GM12878 (cell line): ENCODE results near the gene PBLD. TPM values are rescaled to one million over a fixed set of nuclear protein-coding genes. Genes with fewer than 3 reads are reported as not detected.
A peak's percentile ranks its signal among the peaks of the same experiment; 100 is the strongest.

Experiments
- ATAC-seq: fragments of 200-7000 bp; cut with Tn5 transposase; 3 replicates; pipeline ENCODE4 v1.9.1; 2020; ENCODE audit warnings: mild to moderate bottlenecking, moderate library complexity
- BruUV-seq: library from RNA; stranded (reverse); fragments of 400-500 nt; replicated peaks from 2 replicates; lab custom pipeline; 2021; lab: Mats Ljungman, UMichigan
- CTCF ChIA-PET: fragments of 300-600 bp; sonication (Branson Sonifier 250); formaldehyde crosslinking; extraction: SDS; loops from one replicate; lab custom pipeline; 2021; ENCODE audit warnings: inconsistent platforms; lab: Yijun Ruan, JAX
- POLR2A ChIA-PET: fragments of 350-600 bp; formaldehyde crosslinking; extraction: SDS; loops from one replicate; lab custom pipeline; 2021; ENCODE audit warnings: inconsistent platforms; lab: Charles Lee
- RAD21 ChIA-PET: fragments of 300-600 bp; sonication (Branson Sonifier 250); formaldehyde crosslinking; loops from one replicate; lab custom pipeline; 2023; ENCODE audit warnings: antibody characterized with exemption; ENCODE audit not compliant: unreplicated experiment; lab: Charles Lee
- SMC1A ChIA-PET: fragments of 300-600 bp; sonication (Branson Sonifier 250); formaldehyde crosslinking; loops from one replicate; lab custom pipeline; 2023; ENCODE audit not compliant: unreplicated experiment, uncharacterized antibody; lab: Charles Lee
- DNase-seq: peaks from one replicate; pipeline ENCODE4 v3.0.0-alpha.2; 2011; ENCODE audit warnings: low read depth, low spot score
- FAIRE-seq: peaks from 3 replicates; lab custom pipeline; 2011; peaks lifted over from hg19 to GRCh38; lab: Jason Lieb, UNC
- H2AFZ ChIP-seq: 2 replicates; pipeline ENCODE4 v1.6.0; 2011; ENCODE audit warnings: low read depth, low read length, control low read depth; ENCODE audit not compliant: control insufficient read depth
- H3K27ac ChIP-seq: 2 replicates; pipeline ENCODE4 v1.5.1; 2011; ENCODE audit warnings: control low read depth; ENCODE audit not compliant: control insufficient read depth, insufficient read depth
- H3K27me3 ChIP-seq, 2 experiments: replicated peaks in 1 of 2; 2 replicates each; pipeline versions ENCODE4 v1.6.0 to v1.6.1; 2011; ENCODE audit warnings: low read length in 1 of 2; ENCODE audit not compliant: control insufficient read depth in 2 of 2, insufficient read depth in 2 of 2
- H3K36me3 ChIP-seq, 2 experiments: 2 replicates each; pipeline ENCODE4 v1.5.1; 2011; ENCODE audit warnings: low read length in 1 of 2; ENCODE audit not compliant: control insufficient read depth in 2 of 2, insufficient read depth in 2 of 2
- H3K4me1 ChIP-seq: 2 replicates; pipeline ENCODE4 v1.6.1; 2011; ENCODE audit warnings: mild to moderate bottlenecking, low read length, moderate library complexity, mixed read lengths; ENCODE audit not compliant: control insufficient read depth, insufficient read depth
- H3K4me2 ChIP-seq: 2 replicates; pipeline ENCODE4 v1.6.0; 2011; ENCODE audit warnings: control low read depth; ENCODE audit not compliant: control insufficient read depth, insufficient read depth
- H3K4me3 ChIP-seq: fragments of 200-600 bp; sonication (generic); 2 replicates; pipeline ENCODE4 v1.5.1; 2016
- H3K79me2 ChIP-seq: 2 replicates; pipeline ENCODE4 v1.6.0; 2011; ENCODE audit warnings: low read length; ENCODE audit not compliant: control insufficient read depth, insufficient read depth
- H3K9ac ChIP-seq: 2 replicates; pipeline ENCODE4 v1.8.0; 2011; ENCODE audit warnings: low read length, control low read depth, mixed read lengths; ENCODE audit not compliant: control insufficient read depth, insufficient read depth
- H3K9me3 ChIP-seq: replicated peaks from 3 replicates; pipeline ENCODE4 v1.5.1; 2011; ENCODE audit warnings: mild to moderate bottlenecking, low read length; ENCODE audit not compliant: control insufficient read depth, insufficient read depth
- H4K20me1 ChIP-seq: 2 replicates; pipeline ENCODE4 v1.6.0; 2011; ENCODE audit not compliant: control insufficient read depth, insufficient read depth
- EED ChIP-seq: sonication (generic); IDR thresholded peaks from 2 replicates; pipeline ENCODE4 v1.6.1; 2016; ENCODE audit warnings: antibody characterized with exemption, low read depth
- EZH2 ChIP-seq: IDR thresholded peaks from 2 replicates; pipeline ENCODE4 v1.6.1; 2012; ENCODE audit warnings: low read depth, mild to moderate bottlenecking, control low read depth, inconsistent platforms, low read length, borderline replicate concordance; ENCODE audit not compliant: control insufficient read depth
- MXI1 ChIP-seq: fragments of 150-350 bp; IDR thresholded peaks from 2 replicates; pipeline ENCODE4 v1.6.1; 2011; ENCODE audit warnings: low read depth, mild to moderate bottlenecking, inconsistent platforms, low read length, improper control_type of control experiment
- NFIC ChIP-seq: IDR thresholded peaks from 2 replicates; pipeline ENCODE4 v1.6.1; 2012; ENCODE audit warnings: low read depth, mild to moderate bottlenecking, inconsistent platforms, low read length, moderate library complexity
- NFXL1 ChIP-seq: fragments of 450-650 bp; IDR thresholded peaks from 2 replicates; pipeline ENCODE4 v1.6.1; 2017; ENCODE audit warnings: antibody characterized with exemption, mild to moderate bottlenecking, borderline replicate concordance
- NRF1 ChIP-seq: conservative IDR thresholded peaks from 2 replicates; pipeline ENCODE4 v1.6.1; 2011; ENCODE audit warnings: mild to moderate bottlenecking, low read depth, low read length, improper control_type of control experiment
- REST ChIP-seq: IDR thresholded peaks from 2 replicates; pipeline ENCODE4 v1.6.1; 2012; ENCODE audit warnings: mild to moderate bottlenecking, low read depth, low read length
- SPI1 ChIP-seq: IDR thresholded peaks from 2 replicates; pipeline ENCODE4 v1.6.1; 2011; ENCODE audit warnings: low read depth, mild to moderate bottlenecking, low read length, moderate library complexity, borderline replicate concordance; ENCODE audit not compliant: insufficient read depth
- TBL1XR1 ChIP-seq: IDR thresholded peaks from 2 replicates; pipeline ENCODE4 v1.6.1; 2012; ENCODE audit warnings: low read depth, low read length, improper control_type of control experiment
- WGBS: methylation state at CpG from one replicate; pipeline ENCODE4 v1.1.6; 2016; ENCODE audit warnings: low lambda C conversion rate; ENCODE audit not compliant: insufficient replicate concordance, insufficient coverage; ENCODE audit errors: missing lambda C conversion rate; 5-methylcytosine and 5-hydroxymethylcytosine counted together
- in situ Hi-C: fragments of 300-500 bp; cut with MboI; formaldehyde crosslinking; loops from 9 replicates; pipeline ENCODE4 v1.14.3; 2018; ENCODE audit warnings: mixed read lengths
- intact Hi-C: fragments of 100-400 bp; cut with micrococcal nuclease; formaldehyde crosslinking; loops from one replicate; pipeline ENCODE4 v1.14.2; 2022; ENCODE audit not compliant: unreplicated experiment
- polyA plus RNA-seq, 11 experiments: library from polyadenylated mRNA; depleted of rRNA in 4 of 11; unstranded in 6 of 11; stranded (reverse) in 5 of 11; fragments of >200 nt; fragmentation: Nextera tagmentation in 4 of 11; fragmentation: Illumina TruSeq in 1 of 11; extraction: Ambion mirVana in 4 of 11; extraction: Trizol in 1 of 11; gene quantifications; 1 replicate in 1 of 11; 2 replicates in 10 of 11; pipeline versions ENCODE4 v1.2.1 to v1.2.3, GENCODE V29; 2011 to 2016; ENCODE audit warnings: inconsistent platforms in 2 of 11, missing spikeins in 2 of 11, low read depth in 1 of 11
- total RNA-seq, 4 experiments: library from RNA; depleted of rRNA in 3 of 4; stranded (reverse); fragments of >200 nt in 3 of 4; fragmentation: Illumina TruSeq in 1 of 4; extraction: Trizol in 1 of 4; gene quantifications; 2 replicates each; pipeline versions ENCODE4 v1.2.1 to v1.2.3, GENCODE V29; 2013 to 2021

The PBLD gene
- total and polyA plus RNA-seq, 10 of the 15 experiments (the other 5 are each of a cell fraction or from before 2014, with no cell fraction given) = 0.68 to 2.8 (median 1.7) TPM

GRCh38 chr10:68364101-68364886 is 31.6 kb upstream of the PBLD start (continued):
- no peak for TF ChIP-seq EED
- no peak for TF ChIP-seq TBL1XR1
- TF ChIP-seq REST = no peak
- no peak for TF ChIP-seq NRF1
- TF ChIP-seq NFXL1 = no peak
- no peak for TF ChIP-seq NFIC
- no peak for TF ChIP-seq MXI1

GRCh38 chr10:68362590-68362989 is 29.9 kb upstream of the PBLD start:
- ChIA-PET POLR2A (interaction anchor here (0.5 to 1.3 kb wide), 4 partner anchors 14 to 1787 kb away, joined by 3 to 6 read pairs (median 4); no protein-coding TSS in a partner anchor), CTCF (interaction anchor here (0.6 to 3.0 kb wide), 3 partner anchors 14 to 407 kb away, joined by 3 to 11 read pairs (median 7); no protein-coding TSS in a partner anchor), RAD21 (no interaction called here), SMC1A (interaction anchor here (1.0 to 3.1 kb wide), 3 partner anchors 10 to 61 kb away, joined by 3 to 10 read pairs (median 5); no protein-coding TSS in a partner anchor)
- Histone ChIP-seq H3K4me1 (no peaks in the 10 kb centered on the region), H3K9ac (no peak overlapping the region), H3K9me3 (no peaks in the 10 kb centered on the region), H3K27ac (no peak overlapping the region), H4K20me1 (no peaks in the 10 kb centered on the region), H3K27me3 (no peaks in the 10 kb centered on the region), H3K4me2 (no peak overlapping the region), H2AFZ (no peak overlapping the region), H3K79me2 (no peaks in the 10 kb centered on the region), H3K36me3 (no peaks in the 10 kb centered on the region), H3K4me3 (no peak overlapping the region)
- WGBS = 0% methylated on average over 3 of the region's 3 CpGs
- DNase-seq (no peak), ATAC-seq (peak; percentile 53), FAIRE-seq (no peak)
- BruUV-seq = no TSS peak
- TF ChIP-seq SPI1 = peak; percentile 8; the same call in 1 of the 2 replicates
- TF ChIP-seq EZH2 = no peak
- in situ Hi-C loops = no loop called here
- intact Hi-C loops = no loop called here
